ENCODE data around the gene DPP6. TPM values are rescaled to one million over a fixed set of nuclear protein-coding genes. Genes with fewer than 3 reads are reported as not detected.

The DPP6 gene
- total RNA-seq, 1 donor from 2014 or later = not detected

DNA sequence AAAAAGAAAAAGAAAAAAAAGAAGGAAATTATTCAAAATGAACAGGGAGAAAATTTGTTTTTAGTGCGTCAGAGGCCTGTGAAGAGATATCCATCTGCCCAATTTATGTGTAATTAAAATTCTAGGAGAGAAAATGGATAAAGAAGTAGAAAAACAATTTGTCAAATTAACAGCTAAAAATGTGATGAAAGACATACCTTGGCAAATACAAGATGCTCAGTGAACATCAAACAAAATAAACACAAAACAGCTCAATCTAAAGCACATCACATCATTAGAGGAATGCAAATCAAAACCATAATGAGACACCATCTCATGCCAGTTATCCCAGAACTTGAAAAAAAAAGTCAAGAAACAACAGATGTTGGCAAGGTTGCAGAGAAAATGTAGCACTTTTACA lies 477.9 kb downstream of the DPP6 start:
- intact Hi-C loops (cut with micrococcal nuclease) = no loop called here

DNA sequence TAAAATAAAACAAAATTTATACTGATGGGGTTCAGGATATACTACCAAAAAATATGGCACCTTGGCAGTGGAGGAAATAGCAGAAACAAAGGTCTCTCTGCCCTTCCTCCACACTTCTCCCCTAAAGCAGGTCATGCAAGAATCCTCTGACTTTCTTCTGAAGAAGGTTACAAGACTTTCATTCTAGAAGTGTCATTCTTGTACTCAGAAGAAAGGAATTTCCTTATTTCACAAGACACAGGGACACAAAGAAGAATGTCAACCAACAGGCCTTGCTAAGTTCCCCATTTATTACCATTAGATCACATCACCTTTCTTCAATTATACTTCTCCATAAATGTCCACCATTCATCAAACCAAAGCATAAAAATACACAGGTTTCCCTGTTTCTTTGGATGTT lies 480.6 kb downstream of the DPP6 start:
- intact Hi-C loops (cut with micrococcal nuclease) = no loop called here

DNA sequence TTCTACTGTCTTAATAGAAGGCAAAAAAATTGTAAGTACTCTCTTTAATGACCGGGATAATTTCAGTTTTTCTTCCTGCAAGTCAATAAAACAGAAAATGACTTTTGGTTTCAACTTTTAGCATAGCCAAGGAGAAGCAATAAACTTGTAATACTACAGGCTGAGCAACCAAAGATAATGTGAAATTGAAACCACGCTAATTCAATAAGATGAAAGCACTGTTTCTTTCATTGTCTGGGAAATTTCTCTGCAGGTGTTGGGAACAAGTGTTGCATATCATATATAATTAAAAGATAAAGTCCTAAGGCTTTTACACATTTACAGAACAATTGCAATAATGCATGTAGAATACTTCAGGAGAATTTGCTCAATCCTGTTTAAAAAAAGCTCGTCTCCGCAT lies 488.4 kb downstream of the DPP6 start:
- intact Hi-C loops (cut with micrococcal nuclease) = no loop called here

DNA sequence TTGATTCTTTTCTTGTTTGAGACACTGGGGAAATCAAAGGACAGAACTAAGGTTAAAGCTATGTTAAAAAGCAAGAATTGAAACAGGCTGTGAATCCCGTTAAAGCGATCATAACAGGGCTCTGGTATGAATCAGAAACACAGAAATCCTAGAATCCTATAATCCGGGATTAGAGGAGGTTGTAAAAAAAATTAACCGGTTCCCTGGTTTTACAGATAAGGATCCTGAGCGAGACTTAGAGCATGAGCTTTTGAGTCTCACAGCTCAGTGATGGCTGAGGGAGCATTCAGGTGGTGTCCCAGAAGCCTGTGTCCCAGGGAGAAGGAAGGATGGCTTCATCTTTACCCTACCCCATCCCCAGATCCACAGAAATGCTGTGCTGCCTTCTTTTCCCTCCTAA lies 489.4 kb downstream of the DPP6 start:
- intact Hi-C loops (cut with micrococcal nuclease) = no loop called here

DNA sequence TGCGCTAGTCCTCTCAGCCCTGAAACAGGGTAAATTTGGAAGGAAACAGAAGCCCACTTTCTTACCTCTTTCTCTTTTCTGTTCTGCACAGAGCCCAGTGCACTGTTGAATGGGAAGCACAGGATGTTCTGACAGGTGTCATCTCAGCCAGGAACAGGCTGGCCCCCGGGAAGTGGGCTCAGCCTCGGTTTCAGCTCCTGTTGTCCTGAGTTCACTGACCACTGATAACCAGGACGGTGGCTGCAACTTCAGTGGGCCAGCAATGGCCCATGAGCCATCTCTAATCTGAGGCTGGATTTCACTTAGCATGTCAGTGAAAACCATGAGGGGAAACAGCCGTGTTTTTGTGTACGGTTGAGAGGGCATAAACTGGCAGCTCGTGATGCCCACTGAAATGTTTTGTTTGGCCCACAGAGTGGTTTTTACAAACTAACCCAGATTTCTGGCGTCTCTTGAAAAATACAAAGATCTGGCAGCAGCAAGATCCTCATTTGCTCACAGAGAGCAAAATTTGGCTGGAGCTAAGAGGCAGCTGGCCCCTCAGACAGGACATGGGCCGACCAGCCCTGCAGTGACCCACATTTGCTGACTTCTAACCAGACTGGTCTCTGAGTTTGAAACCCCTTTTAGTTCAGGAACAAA lies 494.9 kb downstream of the DPP6 start:
- intact Hi-C loops (cut with micrococcal nuclease) = no loop called here

DNA sequence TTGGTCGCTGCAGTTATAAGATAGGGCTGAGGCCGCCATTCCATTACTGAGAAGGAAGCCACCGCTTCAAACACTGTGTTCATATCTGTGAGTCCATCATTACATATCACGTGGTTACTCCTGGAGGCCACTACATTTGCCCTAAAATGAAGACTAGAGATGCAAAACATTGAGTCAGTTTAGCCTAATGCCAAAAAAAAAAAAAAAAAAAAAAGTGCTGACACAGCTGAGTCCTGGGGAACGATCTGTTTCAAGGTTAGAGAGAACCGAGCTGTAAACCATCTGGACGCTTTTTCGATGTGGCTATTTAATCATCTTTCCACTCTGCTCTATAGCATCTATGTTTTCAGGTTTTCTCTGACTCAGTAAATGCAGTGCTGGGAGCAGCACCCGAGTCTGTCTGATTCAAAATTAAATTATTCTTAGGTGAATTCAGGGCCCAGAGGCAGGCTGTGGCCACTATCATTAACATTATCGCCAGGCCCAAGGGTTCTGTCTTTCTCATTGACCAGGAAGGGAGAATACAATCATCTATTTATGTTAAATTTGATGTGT lies 501.6 kb downstream of the DPP6 start:
- intact Hi-C loops (cut with micrococcal nuclease) = no loop called here

DNA sequence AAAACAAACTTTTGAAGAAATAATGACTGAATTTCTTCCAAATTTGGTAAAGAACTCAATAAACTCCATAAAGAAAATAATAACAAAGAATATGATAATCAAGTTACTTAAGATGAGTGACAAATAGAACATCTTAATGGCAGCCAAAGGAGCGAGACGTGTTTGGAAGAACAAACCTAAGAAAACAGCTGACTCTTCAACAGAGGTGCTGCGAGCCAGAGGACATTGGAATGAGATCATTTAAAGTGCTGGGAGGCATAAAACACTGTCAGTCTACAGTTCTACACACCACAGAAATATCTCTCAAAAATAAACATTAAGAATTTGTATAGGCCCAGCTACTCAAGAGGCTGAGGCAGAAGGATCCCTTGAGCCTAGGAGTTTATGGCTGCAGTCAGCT lies 507.3 kb downstream of the DPP6 start:
- intact Hi-C loops (cut with micrococcal nuclease) = no loop called here

DNA sequence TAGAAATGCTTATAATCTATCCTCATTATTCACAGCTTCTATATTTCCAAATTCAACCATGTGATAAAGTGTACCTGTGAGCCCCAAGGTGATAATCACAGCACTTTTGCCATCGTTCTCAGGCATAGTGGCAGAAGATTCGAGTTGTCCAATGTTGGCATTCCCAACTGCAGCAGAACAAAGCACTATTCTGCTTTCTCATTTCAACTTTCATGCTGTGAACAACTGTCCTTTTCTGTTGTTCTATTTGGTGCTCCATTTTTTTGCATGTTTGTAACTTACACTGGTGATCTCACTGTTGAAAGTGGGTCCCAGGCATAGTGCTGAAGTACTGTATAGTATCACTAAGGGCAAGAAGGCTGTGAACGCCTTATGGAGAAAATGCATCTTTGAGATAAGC lies 512.5 kb downstream of the DPP6 start:
- intact Hi-C loops (cut with micrococcal nuclease) = no loop called here

DNA sequence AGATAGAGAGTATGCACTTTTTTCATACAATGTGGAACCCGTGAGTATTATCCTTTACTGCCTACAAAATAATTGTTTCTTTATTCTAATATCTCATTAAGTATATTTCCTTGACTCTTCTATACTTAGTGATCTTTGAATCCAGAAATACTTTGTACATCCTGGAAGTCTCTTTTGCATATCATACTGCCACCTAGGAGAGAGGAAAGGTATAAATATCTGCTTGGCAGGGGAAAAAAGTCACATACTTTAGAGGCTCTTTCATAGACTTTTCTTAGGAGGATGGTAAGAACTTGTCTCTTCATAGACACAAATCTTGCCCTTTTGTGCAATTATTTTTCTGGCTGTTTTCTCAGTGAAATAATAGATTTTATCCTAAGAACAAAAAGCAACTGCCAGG lies 514.7 kb downstream of the DPP6 start:
- intact Hi-C loops (cut with micrococcal nuclease) = no loop called here

DNA sequence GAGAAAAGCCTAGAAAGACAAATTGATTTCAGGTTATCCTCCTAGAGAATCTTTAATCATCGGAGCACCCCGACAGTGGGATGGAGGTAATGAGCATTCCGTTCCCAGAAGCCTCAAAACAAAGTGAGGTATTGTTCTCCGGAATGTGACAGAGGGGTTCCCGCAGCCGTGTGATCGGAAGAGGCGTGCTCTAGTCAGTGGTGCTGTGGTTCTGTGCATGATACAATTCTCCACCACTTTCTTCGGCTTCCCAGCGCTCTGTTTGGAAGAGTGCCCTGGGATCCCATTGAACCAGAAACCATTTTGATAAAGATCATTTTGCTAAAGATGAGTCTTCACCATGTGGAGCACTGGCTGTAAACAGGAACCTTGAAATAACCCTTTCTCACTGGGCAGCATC lies 516.1 kb downstream of the DPP6 start:
- intact Hi-C loops (cut with micrococcal nuclease) = no loop called here

DNA sequence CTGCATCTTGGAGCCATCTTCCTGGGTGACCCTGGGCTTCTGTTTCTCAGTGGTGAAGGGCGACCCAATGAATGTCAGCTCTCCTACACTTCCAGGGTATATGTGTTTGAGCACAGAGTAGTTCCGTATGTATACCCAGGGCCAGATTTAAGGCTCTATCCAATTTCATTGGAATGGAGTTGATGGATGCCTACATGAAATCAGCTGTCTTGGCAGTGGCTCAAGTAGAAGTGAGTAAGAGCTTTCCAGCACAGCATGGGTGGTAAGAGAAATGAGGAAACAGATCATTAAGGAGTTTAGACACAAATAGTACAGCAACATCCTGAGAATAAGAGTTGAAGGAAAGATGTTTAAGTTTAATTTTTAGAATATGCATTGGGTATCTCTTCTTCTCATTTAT lies 517.7 kb downstream of the DPP6 start:
- intact Hi-C loops (cut with micrococcal nuclease) = no loop called here

DNA sequence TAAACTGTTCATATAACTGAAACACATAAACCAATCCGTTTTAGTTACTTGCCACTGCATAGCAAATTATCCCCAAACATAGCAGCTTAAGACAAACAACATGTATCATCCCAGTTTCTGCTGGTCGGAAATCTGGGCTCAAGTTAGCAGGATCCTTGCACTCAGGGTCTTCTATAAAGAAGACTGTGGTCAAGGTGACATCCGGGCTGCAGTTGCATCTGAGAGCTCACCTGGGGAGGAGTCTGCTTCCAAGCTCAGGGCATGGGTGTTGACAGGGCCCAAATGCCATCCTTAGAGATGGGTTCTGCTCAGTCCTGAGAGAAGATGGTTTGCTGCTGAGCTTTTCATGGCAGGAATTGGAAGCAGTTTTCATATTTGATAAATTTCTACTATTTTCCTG lies 519.6 kb downstream of the DPP6 start:
- intact Hi-C loops (cut with micrococcal nuclease) = no loop called here

DNA sequence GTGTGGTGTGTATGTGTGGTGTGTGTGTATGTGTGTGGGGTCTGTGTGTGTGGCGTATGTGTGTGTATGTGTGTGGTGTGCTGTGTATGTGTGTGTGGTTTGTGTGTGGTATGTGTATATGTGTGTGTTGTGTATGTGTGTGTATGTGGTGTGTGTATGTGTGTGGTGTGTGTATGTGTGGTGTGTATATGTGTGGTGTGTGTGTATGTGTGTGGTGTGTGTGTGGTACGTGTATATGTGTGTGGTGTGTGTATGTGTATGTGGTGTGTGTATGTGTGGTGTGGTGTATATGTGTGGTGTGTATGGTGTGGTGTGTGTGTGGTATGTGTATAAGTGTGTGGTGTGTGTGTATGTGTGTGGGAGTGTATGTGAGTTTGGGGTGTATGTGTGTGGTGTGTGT lies 522.0 kb downstream of the DPP6 start:
- intact Hi-C loops (cut with micrococcal nuclease) = no loop called here

DNA sequence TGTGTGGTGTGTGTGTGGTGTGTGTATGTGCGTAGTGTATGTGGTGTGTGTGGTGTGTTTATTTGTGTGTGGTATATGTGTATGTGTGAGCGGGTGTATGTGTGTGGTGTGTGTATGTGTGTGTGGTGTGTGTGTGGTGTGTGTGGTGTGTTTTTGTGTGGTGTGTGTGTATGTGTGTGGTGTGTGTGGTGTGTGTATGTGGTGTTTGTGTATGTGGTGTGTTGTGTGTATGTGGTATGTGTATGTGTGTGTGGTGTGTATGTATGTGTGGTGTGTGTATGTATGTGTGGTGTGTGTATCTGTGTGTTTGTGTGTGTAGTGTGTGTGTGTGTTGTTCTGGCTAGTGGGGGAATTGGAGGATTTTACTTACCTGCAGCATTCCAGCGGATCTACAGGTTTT lies 523.3 kb downstream of the DPP6 start:
- intact Hi-C loops (cut with micrococcal nuclease) = no loop called here

DNA sequence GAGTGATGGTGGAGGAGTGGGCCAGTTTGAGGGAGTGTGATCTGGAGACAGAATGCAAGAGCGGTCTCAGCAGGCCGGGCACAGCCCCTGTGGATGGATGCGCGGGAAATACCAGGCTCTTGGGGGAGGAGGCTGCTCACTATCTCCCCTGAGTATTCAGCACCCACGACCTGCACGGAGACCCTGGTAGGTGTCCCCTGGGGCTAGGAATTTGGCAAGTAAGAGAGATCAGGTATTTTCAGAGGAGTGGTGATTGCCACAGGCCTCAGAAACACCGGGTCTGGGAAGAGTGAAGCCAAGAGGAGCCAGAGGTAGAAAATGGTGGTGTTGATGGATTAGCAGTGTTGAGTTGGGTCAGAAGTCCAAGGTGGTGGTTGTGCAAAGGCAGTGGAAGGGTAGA lies 524.4 kb downstream of the DPP6 start:
- intact Hi-C loops (cut with micrococcal nuclease) = no loop called here

DNA sequence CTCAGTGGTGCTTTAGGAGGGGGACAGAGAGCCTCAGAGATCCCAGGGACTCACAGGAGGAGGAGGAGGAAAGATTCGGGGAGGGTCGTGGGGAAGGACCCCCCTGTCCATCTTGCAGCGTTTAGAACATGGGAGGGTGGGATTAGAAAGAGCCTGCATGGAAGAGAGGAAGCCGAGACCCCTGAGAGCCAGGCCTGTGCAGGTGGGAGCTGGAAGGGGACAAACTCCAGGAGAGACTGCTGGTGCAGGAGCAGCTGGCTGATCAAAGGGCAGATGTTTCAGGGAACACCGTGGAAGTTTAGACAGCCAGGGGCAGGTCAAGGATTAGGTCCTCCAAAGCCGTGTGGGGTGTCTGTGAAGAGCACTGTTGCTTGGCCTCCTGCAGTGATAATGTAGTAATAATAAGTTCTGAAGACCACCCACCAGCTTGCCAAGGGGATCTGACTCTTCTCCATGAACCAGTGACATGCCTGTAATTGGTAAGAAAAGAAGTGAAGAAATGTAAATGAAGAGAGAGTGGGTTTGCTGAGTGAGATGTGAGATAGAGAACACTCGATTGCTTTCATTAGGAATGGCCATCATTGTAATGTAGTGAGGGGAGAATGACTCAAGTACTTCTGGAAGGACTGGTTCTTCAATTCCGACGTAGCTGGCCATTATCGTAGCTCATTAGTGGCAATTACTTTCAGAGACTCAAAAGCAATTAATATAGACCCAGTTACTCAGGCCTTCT lies 525.1 kb downstream of the DPP6 start:
- intact Hi-C loops (cut with micrococcal nuclease) = no loop called here

DNA sequence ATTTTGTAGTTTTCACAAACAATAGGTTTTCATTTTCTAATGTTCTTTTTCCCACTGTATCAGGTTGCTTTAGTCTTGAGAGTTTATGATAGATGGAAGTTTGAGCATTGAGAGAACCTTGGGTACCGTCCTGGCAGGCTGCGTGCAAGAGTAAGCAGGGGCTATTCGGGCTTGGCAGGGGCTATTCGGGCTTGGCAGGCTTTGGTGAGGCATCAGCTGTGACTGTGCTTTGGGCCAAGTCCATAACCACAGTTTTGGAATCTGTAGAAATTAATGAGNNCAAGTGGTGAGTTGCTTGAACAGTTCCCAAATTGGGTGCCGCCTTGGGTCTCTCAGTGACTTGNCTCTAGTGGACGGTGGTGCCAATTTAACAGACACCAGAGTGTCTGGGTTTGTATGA lies 526.1 kb downstream of the DPP6 start:
- intact Hi-C loops (cut with micrococcal nuclease) = no loop called here

DNA sequence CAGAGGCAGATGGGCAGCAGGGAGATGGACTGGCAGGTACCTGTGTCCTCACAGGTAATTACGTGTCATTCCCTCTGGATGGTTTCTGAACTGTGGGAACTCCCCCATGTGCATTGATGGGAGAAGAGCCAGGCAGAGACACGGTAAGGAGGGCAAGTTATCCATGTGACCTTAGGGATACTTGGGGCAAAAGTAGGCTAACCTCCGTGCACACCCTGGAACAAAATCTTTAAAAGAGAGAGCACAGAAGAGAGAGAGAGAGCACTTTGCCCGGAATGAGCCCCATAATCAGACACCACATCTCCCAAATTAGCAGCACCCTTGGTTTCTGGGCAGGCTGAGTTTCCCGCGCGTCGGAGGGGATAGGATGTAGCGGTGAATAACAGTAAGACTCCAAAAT lies 527.5 kb downstream of the DPP6 start:
- intact Hi-C loops (cut with micrococcal nuclease) = no loop called here

DNA sequence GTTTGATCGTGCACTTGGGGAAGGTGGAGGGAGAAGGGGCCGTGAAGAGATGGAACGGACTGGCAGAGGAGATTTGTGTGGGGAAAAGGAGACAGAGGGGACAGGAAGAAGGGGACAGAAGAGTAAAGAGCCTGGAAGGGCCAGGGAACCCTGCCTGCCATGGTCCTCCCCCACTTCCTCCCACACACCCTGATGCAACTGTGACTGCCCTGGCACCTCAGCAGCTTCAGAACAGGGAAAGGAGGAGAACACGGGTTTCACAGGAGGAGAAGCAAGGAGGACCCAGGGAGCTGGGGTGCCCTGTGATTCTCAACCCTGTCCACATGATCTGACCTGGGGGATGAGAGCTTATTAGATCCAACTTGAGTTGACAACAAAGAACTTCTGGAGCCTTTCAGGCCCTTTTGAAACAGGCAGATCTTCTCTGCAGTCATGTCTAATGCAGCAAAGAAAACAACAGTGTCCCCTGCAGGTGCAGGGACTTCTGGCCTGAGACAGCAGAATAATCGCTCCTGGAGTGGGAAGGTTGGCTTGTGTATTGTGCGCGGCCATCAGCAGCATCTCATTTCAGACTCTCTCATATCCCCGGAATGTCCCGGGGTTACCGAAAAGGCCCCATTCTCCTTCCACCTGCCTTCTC lies 529.2 kb downstream of the DPP6 start:
- intact Hi-C loops (cut with micrococcal nuclease) = no loop called here

DNA sequence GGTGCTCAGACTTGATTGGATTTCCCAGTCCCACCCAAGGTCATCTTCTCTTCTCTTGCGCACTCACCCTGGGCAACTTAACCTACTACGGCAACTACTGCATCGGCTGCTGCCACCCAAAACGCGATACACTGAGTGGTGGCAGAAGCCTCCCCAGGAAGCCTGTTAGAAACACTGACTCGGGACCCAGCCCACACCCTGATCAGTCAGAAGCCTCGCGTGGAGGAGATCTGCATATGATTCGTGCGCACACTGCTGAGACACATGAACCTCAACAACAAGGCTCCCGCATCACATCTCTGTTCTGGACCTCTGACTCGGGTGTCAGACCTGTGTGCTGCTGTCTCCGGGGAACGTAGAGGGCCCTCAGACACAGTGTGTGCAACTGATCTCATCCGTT lies 531.3 kb downstream of the DPP6 start:
- intact Hi-C loops (cut with micrococcal nuclease) = no loop called here

DNA sequence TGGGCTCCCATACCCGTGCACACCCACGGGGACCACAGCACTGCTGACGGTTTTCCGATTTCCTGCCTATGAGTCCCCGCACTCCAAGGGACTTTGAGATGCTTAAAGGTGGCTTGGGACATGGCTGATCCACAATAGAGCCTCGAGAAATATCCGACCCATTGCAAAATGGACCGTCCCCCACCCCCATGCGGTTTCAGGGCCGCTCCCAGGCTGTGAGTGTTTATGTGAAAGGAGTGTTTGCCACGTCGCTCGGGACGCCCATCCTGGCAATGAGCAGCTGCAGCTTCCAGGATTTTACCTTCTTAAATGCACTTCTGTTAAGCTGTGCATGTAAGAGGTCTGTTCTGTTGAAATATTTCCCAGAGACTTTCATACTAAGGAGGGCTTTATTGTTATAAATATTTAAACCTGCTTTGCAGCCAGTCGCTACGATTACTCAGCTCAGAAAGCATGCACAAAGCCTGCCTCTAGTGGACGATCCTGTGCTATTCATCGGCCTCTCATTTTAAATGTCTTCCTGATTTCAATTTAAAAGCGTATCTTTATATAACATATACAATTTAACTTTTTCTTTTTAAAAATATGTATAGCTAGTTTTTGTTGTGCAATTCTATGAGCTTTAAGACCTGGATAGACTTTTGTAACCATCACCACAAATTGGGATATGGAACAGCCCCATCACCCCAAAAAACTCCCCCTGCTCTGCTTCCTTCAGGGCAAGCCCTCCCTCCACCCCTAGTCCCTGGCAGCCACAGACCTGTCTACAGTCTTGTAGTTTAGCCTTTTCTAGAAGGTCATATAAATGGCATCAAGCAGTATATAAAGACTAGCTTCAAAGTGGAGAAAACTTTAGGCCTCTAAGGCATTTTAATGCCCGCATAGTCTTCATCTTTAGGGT lies 532.4 kb downstream of the DPP6 start:
- intact Hi-C loops (cut with micrococcal nuclease) = no loop called here

DNA sequence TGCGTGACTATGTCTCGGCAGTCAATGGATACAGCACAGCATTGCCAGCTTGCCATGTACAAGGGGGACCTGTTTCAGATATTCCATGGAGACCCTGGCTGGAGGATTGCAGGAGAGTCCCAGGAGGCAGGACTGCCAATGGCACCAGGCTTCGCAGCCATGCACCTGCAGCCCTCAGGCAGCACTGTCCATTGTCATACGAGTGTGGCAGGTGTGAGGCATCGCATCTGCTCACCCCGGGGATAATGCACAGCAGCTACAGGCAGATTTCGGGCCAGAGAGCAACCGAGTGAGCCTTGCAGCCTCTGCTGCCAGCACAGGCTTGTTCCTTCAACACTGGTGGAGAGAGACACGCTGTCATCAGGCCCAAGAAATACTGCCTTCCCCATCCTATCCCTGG lies 535.6 kb downstream of the DPP6 start:
- intact Hi-C loops (cut with micrococcal nuclease) = no loop called here
